Adrenal gland (tissue), 12 donors: ENCODE results near the gene CDK6. TPM values are rescaled to one million over a fixed set of nuclear protein-coding genes. Genes with fewer than 3 reads are reported as not detected.
A peak's percentile ranks its signal among the peaks of the same experiment; 100 is the strongest.

Experiments used
- DNase-seq, 7 donors: peaks; one replicate each; pipeline ENCODE4 v3.0.0-alpha.2; 2019 to 2020
- H3K27ac ChIP-seq, 5 donors: fragments of 200-600 bp; sonication (generic) in 4 of 5; 1 replicate in 3 of 5; 2 replicates in 2 of 5; pipeline versions ENCODE4 v1.5.1 to v1.8.0; 2016 to 2020; ENCODE audit warnings: mild to moderate bottlenecking in 1 of 5
- H3K27me3 ChIP-seq: fragments of 200-600 bp; 2 replicates; pipeline ENCODE4 v1.8.0; 2021
- H3K36me3 ChIP-seq, 2 donors: fragments of 200-600 bp; replicated peaks in 1 of 2; 1 replicate in 1 of 2; 2 replicates in 1 of 2; pipeline versions ENCODE4 v1.5.1 to v1.8.0; 2018 to 2022
- H3K4me1 ChIP-seq, 2 donors: fragments of 200-600 bp; replicated peaks in 1 of 2; 1 replicate in 1 of 2; 2 replicates in 1 of 2; pipeline versions ENCODE4 v1.5.1 to v1.8.0; 2018 to 2021
- H3K4me3 ChIP-seq, 4 donors: fragments of 200-600 bp; sonication (generic) in 3 of 4; one replicate each; pipeline ENCODE4 v1.5.1; 2016 to 2018
- H3K9me3 ChIP-seq, 3 donors: fragments of 200-600 bp; sonication (generic) in 1 of 3; replicated peaks in 1 of 3; 1 replicate in 2 of 3; 2 replicates in 1 of 3; pipeline versions ENCODE4 v1.5.1 to v1.8.0; 2016 to 2021
- POLR2A ChIP-seq, 2 donors: fragments of 450-650 bp; IDR thresholded peaks; one replicate each; pipeline ENCODE4 v1.6.1; 2017; ENCODE audit warnings: antibody characterized with exemption in 2 of 2, mild to moderate bottlenecking in 2 of 2, moderate library complexity in 1 of 2
- WGBS, 4 donors: extraction: QIAGEN DNeasy Blood & Tissue Kit in 2 of 4; methylation state at CpG; one replicate each; pipeline versions ENCODE4 v1.1.5 to v1.1.7; 2013 to 2017; 5-methylcytosine and 5-hydroxymethylcytosine counted together
- intact Hi-C, 2 donors: fragments of 100-400 bp; cut with DNase I; formaldehyde crosslinking; loops; one replicate each; pipeline versions ENCODE4 v1.14.1 to v1.15.0; 2022 to 2023
- polyA plus RNA-seq, 3 donors: library from polyadenylated mRNA; stranded (reverse); fragments of 200-250 nt in 2 of 3; fragments of 350-450 nt in 1 of 3; fragmentation: Illumina TruSeq in 1 of 3; extraction: RNeasy Lipid Tissue Mini Kit (QIAGEN cat#74804) in 1 of 3; gene quantifications; one replicate each; pipeline ENCODE4 v1.2.3, GENCODE V29; 2013 to 2014
- total RNA-seq, 9 donors: library from RNA; depleted of rRNA in 4 of 9; stranded (reverse); fragments of >200 nt in 4 of 9; fragments of 120-200 nt in 1 of 9; fragmentation: NEBNext Ultra II Directional in 1 of 9; extraction: Animal tissue kit (Norgen Biotek cat#: 25700) in 1 of 9; gene quantifications; one replicate each; pipeline versions ENCODE4 v1.1.0 to v1.2.4, GENCODE V29; 2013 to 2023
- TF ChIP-seq, protein P1 (sequence below), 6 experiments: fragments of 450-650 bp in 4 of 6; fragments of 200-600 bp in 2 of 6; sonication (generic) in 1 of 6; IDR thresholded peaks; 1 replicate in 5 of 6; 2 replicates in 1 of 6; pipeline versions ENCODE4 v1.5.1 to v1.8.0; 2016 to 2021; ENCODE audit warnings: antibody characterized with exemption in 6 of 6, mild to moderate bottlenecking in 2 of 6, moderate library complexity in 1 of 6
- donor health status: healthy with polysubstance abuse.
- donor health status: Bipolar disorder and iron deficiency.
- donor health status: DM: yes; HTN: yes; CAD: no.
- donor health status: DM: no; HTN: no; CAD: no.
- donor health status: DM: no; HTN: no; CAD: no.
- donor health status: DM: yes; HTN: yes; CAD: no.

The CDK6 gene
- total and polyA plus RNA-seq, 12 donors: 2.5 to 151 (median 33.4) TPM

DNA sequence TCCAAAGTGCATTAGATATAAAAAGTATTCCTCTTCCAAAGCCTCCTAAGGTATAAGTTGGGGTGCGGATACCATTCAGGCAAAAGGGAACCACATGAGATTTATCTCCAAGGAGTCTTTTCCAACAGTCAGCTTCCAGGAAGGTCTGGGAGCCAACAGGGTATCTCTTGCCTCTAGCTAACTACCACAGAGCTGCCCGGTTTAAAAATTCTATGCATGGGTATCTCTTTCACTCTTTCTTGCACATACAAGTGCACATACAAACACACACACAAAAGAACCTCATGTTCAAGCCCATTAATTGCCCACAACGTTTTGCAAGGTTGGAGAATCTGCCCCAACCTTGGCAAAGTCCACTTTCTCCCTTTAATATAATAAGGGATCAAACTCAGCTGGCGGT, 80.7 kb downstream of the CDK6 start:
- Histone ChIP-seq H3K27me3 (no peaks in the 10 kb centered on the region), H3K27ac (no peak overlapping the region), H3K4me3 (no peak overlapping the region), H3K9me3 (peaks cover 0 to 3% (median 0%) of the 10 kb centered on the region in 3 donors), H3K4me1 (peaks cover 13 to 14% of the 10 kb centered on the region in 2 donors), H3K36me3 (no peaks in the 10 kb centered on the region)
- TF ChIP-seq POLR2A (IDR thresholded peaks at IDR 0.05): no peak
- TF ChIP-seq, protein P1, sequence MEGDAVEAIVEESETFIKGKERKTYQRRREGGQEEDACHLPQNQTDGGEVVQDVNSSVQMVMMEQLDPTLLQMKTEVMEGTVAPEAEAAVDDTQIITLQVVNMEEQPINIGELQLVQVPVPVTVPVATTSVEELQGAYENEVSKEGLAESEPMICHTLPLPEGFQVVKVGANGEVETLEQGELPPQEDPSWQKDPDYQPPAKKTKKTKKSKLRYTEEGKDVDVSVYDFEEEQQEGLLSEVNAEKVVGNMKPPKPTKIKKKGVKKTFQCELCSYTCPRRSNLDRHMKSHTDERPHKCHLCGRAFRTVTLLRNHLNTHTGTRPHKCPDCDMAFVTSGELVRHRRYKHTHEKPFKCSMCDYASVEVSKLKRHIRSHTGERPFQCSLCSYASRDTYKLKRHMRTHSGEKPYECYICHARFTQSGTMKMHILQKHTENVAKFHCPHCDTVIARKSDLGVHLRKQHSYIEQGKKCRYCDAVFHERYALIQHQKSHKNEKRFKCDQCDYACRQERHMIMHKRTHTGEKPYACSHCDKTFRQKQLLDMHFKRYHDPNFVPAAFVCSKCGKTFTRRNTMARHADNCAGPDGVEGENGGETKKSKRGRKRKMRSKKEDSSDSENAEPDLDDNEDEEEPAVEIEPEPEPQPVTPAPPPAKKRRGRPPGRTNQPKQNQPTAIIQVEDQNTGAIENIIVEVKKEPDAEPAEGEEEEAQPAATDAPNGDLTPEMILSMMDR (IDR thresholded peaks at IDR 0.05): no peak
- DNase-seq: no peak
- WGBS, 4 donors: 64 to 71% (median 67%) methylated on average over 4 of the region's 4 CpGs
- intact Hi-C loops: no loop called here

DNA sequence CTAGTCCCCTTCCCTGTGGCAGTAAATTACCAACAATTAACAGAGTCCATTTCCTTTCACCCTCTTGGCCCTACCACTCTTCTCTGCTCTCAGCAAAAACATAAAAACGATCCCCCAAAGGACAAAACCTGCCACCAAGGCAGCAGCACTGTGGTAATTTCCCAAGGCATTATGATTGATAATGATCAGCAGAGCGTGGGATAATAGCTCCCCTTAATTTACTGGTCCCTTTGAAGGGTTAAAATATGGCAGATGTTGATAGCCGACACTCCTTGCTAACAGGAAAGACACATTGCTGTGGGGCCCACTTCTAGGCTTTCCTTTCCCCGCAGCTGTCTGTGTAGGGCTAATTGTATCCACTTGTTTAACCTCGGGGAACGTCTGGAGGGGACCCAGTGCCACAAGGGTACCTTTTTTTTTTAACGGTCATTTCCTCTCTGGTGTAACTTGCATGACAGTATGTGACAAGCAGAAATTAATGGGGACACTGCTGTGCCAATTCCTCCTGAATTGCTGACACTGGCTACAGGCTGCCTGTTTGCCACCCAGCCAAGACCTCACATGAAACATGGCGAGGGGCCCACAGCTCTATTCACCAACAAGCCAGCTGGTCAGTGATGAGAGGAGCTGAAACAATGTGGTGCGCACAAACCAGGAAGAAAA, 81.3 kb downstream of the CDK6 start:
- intact Hi-C loops: no loop called here
- Histone ChIP-seq H3K36me3 (no peaks in the 10 kb centered on the region), H3K9me3 (no peaks in the 10 kb centered on the region), H3K4me3 (no peak overlapping the region), H3K27ac (peak overlapping the region in 1 of 5 donors; percentile 22), H3K27me3 (no peaks in the 10 kb centered on the region), H3K4me1 (peaks cover 13 to 14% of the 10 kb centered on the region in 2 donors)
- 55 to 72% (median 58%) methylated on average over 9 of the region's 9 CpGs for WGBS, 4 donors
- no peak for TF ChIP-seq POLR2A (IDR thresholded peaks at IDR 0.05)
- TF ChIP-seq, protein P1 (IDR thresholded peaks at IDR 0.05): no peak
- DNase-seq: peak in 1 of 7 donors; percentile 34

DNA sequence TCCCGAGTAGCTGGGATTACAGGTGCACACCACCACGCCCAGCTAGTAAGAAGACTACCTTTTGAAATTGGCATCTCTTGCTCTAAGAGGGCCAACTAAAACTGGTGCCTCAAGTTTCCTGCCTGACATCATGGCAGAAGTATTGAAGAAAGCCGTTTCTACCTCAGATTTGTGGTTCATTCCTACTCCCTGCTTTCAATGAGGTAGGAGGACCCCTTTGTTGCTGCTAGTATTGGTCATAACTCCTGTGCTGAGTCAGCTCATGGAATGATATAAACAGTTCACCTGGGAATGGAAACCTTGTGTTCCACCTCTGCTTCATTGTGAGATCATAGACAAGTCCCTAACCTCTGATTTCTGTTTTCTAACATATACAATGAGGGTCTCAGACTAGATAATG, 82.8 kb downstream of the CDK6 start:
- 87 to 100% (median 90%) methylated on average over 3 of the region's 3 CpGs for WGBS, 4 donors
- intact Hi-C loops: no loop called here
- H3K27ac ChIP-seq: no peak overlapping the region

More for the DNA sequence above, 82.8 kb downstream of the CDK6 start:
- no peaks in the 10 kb centered on the region for H3K36me3 ChIP-seq
- no peaks in the 10 kb centered on the region for H3K9me3 ChIP-seq
- H3K27me3 ChIP-seq: no peaks in the 10 kb centered on the region
- no peak overlapping the region for H3K4me3 ChIP-seq
- TF ChIP-seq, protein P1 (IDR thresholded peaks at IDR 0.05): no peak
- no peak for TF ChIP-seq POLR2A (IDR thresholded peaks at IDR 0.05)
- no peak for DNase-seq
- peaks cover 14 to 20% of the 10 kb centered on the region in 2 donors for H3K4me1 ChIP-seq
